Stimulated activated naive CD8-positive, alpha-beta T cell treated with anti-CD3 and anti-CD28 coated beads, Interleukin-15, Interleukin-2, amounts not matched to agents 100 ng/mL and 50 ng/mL, for 24 hours (primary cell): ENCODE measurements around the gene BSPRY.

Source experiments
- H3K27ac Mint-ChIP-seq: one replicate; pipeline ENCODE4 v1.8.0; 2021; ENCODE audit warnings: mild to moderate bottlenecking, mixed read lengths
- H3K27me3 Mint-ChIP-seq: one replicate; pipeline ENCODE4 v1.8.0; 2021; ENCODE audit warnings: mixed read lengths
- H3K36me3 Mint-ChIP-seq: one replicate; pipeline ENCODE4 v1.8.0; 2021; ENCODE audit warnings: low read depth, mixed read lengths
- H3K4me1 Mint-ChIP-seq: one replicate; pipeline ENCODE4 v1.8.0; 2021; ENCODE audit warnings: low read depth, mixed read lengths
- H3K4me3 Mint-ChIP-seq: one replicate; pipeline ENCODE4 v1.8.0; 2021; ENCODE audit warnings: mild to moderate bottlenecking, mixed read lengths
- H3K9me3 Mint-ChIP-seq: one replicate; pipeline ENCODE4 v1.8.0; 2021; ENCODE audit warnings: mixed read lengths

Gene BSPRY

DNA sequence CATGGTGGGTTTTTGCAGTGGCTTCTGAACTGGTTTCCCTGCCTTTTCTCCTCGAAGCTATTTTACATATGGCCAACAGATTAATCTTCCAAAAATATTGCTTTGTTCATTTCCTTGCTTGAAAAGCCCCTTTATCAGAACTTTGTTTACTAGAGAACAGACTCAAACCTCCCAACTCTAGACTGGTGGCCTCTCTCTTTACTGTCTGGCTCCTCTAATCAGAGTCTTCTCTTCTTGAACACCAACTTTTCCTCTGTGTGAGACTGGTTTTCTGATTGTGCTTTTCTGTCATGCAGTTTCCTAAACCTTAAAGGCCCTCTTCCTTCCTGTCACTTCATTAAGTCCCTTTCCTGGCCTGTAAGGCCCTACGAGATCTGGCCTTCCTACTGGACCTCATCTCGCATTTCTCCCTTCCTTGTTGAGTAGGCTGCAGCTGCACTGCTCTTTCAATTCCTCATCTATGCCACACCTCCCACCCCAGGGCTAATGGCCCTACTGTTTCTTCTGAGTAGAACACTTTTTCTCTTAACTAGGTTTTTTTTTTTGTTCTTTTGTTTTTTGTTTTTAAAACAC, 66.9 kb downstream of the BSPRY start:
- H3K27ac Mint-ChIP-seq: no peak overlapping the region
- H3K4me3 Mint-ChIP-seq: no peak overlapping the region
- no peaks in the 10 kb centered on the region for H3K9me3 Mint-ChIP-seq
- peaks cover 7% of the 10 kb centered on the region for H3K4me1 Mint-ChIP-seq
- no peaks in the 10 kb centered on the region for H3K36me3 Mint-ChIP-seq
- H3K27me3 Mint-ChIP-seq: no peaks in the 10 kb centered on the region

DNA sequence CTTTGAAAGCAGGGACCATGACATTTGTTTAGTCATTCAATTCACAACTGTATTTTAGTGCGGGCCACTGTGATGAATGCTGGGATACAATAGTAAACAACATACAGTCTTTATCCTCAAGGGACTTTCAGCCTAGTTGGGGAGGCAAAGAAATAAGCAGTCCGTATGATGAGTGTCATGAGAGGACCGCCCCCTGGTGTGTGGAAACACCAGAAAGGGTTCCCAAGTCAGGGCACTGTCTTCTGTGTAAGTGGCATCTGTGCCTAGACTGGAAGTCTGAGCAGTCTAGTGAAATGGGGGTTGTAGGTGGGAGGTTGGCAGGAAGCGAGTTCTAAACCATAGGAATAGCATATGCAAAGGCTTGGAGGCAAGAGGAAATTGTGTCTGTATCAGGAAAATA, 68.0 kb downstream of the BSPRY start:
- no peaks in the 10 kb centered on the region for H3K36me3 Mint-ChIP-seq
- no peaks in the 10 kb centered on the region for H3K4me1 Mint-ChIP-seq

More for the DNA sequence above, 68.0 kb downstream of the BSPRY start:
- H3K9me3 Mint-ChIP-seq: no peaks in the 10 kb centered on the region
- no peak overlapping the region for H3K27ac Mint-ChIP-seq
- no peak overlapping the region for H3K4me3 Mint-ChIP-seq
- no peaks in the 10 kb centered on the region for H3K27me3 Mint-ChIP-seq
